Activated naive CD8-positive, alpha-beta T cell treated with anti-CD3 and anti-CD28 coated beads for 36 hours (primary cell): ENCODE results near the gene PCDHA13. TPM values are rescaled to one million over a fixed set of nuclear protein-coding genes. Genes with fewer than 3 reads are reported as not detected.
"Not testable (repeated sequence)": the region's sequence is repeated elsewhere in the genome, so short reads cannot be mapped to it uniquely, and the experiment has no call there.

Experiments used
- DNase-seq: peaks from one replicate; pipeline ENCODE4 v3.0.0; 2021
- H3K27ac Mint-ChIP-seq: one replicate; pipeline ENCODE4 v1.8.0; 2022; ENCODE audit warnings: mild to moderate bottlenecking, moderate library complexity, mixed read lengths
- H3K27me3 Mint-ChIP-seq: one replicate; pipeline ENCODE4 v1.8.0; 2022; ENCODE audit warnings: mild to moderate bottlenecking, mixed read lengths
- H3K36me3 Mint-ChIP-seq: one replicate; pipeline ENCODE4 v1.8.0; 2021; ENCODE audit warnings: mild to moderate bottlenecking, mixed read lengths
- H3K4me1 Mint-ChIP-seq: one replicate; pipeline ENCODE4 v1.8.0; 2021; ENCODE audit warnings: mixed read lengths
- H3K4me3 Mint-ChIP-seq: one replicate; pipeline ENCODE4 v1.8.0; 2022; ENCODE audit warnings: mild to moderate bottlenecking, moderate library complexity, mixed read lengths
- H3K9me3 Mint-ChIP-seq: one replicate; pipeline ENCODE4 v1.8.0; 2022; ENCODE audit warnings: mixed read lengths
- total RNA-seq, 2 experiments: library from RNA; stranded (reverse); gene quantifications; one replicate each; pipeline ENCODE4 v1.2.3, GENCODE V29; 2021

Gene PCDHA13
- not detected for total RNA-seq

GRCh38 chr5:140881889-140882590 is at the start of gene PCDHA13:
Gene PCDHA13 (plus strand): TSS chr5:140882124. CDS start chr5:140882269, 145 bp downstream.
- Mint-ChIP-seq H3K27me3 (peaks cover 42% of the 10 kb centered on the region), H3K4me3 (no peak within 1 kb of the TSS), H3K4me1 (peaks cover 3% of the 10 kb centered on the region), H3K9me3 (peaks cover 8% of the 10 kb centered on the region), H3K36me3 (peaks cover 4% of the 10 kb centered on the region), H3K27ac (no peak within 1 kb of the TSS)
- no peak for DNase-seq

- Mint-ChIP-seq H3K4me3 (no peak within 1 kb of the TSS), H3K27ac (no peak within 1 kb of the TSS), H3K4me1 (no peaks in the 10 kb centered on the region), H3K36me3 (peaks cover 13% of the 10 kb centered on the region), H3K9me3 (peaks cover 21% of the 10 kb centered on the region), H3K27me3 (peaks cover 68% of the 10 kb centered on the region)
- no peak for DNase-seq
These were observed 47.9 kb upstream of the PCDHA13 start, which contains the start of gene PCDHA7 for GRCh38 chr5:140833993-140834392. Gene PCDHA7 (plus strand): TSS chr5:140834269. CDS start chr5:140834384, 115 bp downstream.

- H3K36me3 Mint-ChIP-seq, H3K4me1 Mint-ChIP-seq, DNase-seq, H3K4me3 Mint-ChIP-seq, H3K27ac Mint-ChIP-seq: not testable (repeated sequence)
- peaks cover 17% of the 10 kb centered on the region for H3K9me3 Mint-ChIP-seq
- H3K27me3 Mint-ChIP-seq: peaks cover 66% of the 10 kb centered on the region
These were observed 47.4 kb upstream of the PCDHA13 start for GRCh38 chr5:140834439-140835008.

- no peak overlapping the region for H3K27ac Mint-ChIP-seq
- H3K9me3 Mint-ChIP-seq: peaks cover 24% of the 10 kb centered on the region
- H3K36me3 Mint-ChIP-seq: peaks cover 9% of the 10 kb centered on the region
- DNase-seq: no peak
- H3K27me3 Mint-ChIP-seq: peaks cover 71% of the 10 kb centered on the region
- no peak overlapping the region for H3K4me3 Mint-ChIP-seq
- no peaks in the 10 kb centered on the region for H3K4me1 Mint-ChIP-seq
These were observed 46.1 kb upstream of the PCDHA13 start for GRCh38 chr5:140835622-140836510.

GRCh38 chr5:140840978-140841962 is 40.7 kb upstream of the PCDHA13 start, which contains the start of gene PCDHA8:
Gene PCDHA8 (plus strand): TSS chr5:140841187. CDS start chr5:140841322, 135 bp downstream.
- no peak within 1 kb of the TSS for H3K4me3 Mint-ChIP-seq
- no peak within 1 kb of the TSS for H3K27ac Mint-ChIP-seq
- no peak for DNase-seq
- H3K36me3 Mint-ChIP-seq: peaks cover 5% of the 10 kb centered on the region
- H3K4me1 Mint-ChIP-seq: no peaks in the 10 kb centered on the region
- peaks cover 17% of the 10 kb centered on the region for H3K9me3 Mint-ChIP-seq
- H3K27me3 Mint-ChIP-seq: peaks cover 56% of the 10 kb centered on the region

GRCh38 chr5:140842798-140843733 is 38.9 kb upstream of the PCDHA13 start:
- H3K27me3 Mint-ChIP-seq: peaks cover 66% of the 10 kb centered on the region
- DNase-seq: no peak
- H3K9me3 Mint-ChIP-seq: peaks cover 24% of the 10 kb centered on the region
- H3K4me1 Mint-ChIP-seq: no peaks in the 10 kb centered on the region
- H3K27ac Mint-ChIP-seq: no peak overlapping the region
- H3K4me3 Mint-ChIP-seq: no peak overlapping the region
- H3K36me3 Mint-ChIP-seq: peaks cover 8% of the 10 kb centered on the region

- H3K4me1 Mint-ChIP-seq, H3K36me3 Mint-ChIP-seq, DNase-seq, H3K27ac Mint-ChIP-seq, H3K4me3 Mint-ChIP-seq: not testable (repeated sequence)
- Mint-ChIP-seq H3K9me3 (peaks cover 17% of the 10 kb centered on the region), H3K27me3 (peaks cover 46% of the 10 kb centered on the region)
These were observed 33.5 kb upstream of the PCDHA13 start, which contains the start of gene PCDHA9 for GRCh38 chr5:140848139-140849102. Gene PCDHA9 (plus strand): TSS chr5:140848382. CDS start chr5:140848496, 114 bp downstream.

GRCh38 chr5:140849831-140850634 is 31.9 kb upstream of the PCDHA13 start:
- peaks cover 15% of the 10 kb centered on the region for H3K9me3 Mint-ChIP-seq
- H3K4me3 Mint-ChIP-seq, H3K27ac Mint-ChIP-seq, H3K36me3 Mint-ChIP-seq, H3K4me1 Mint-ChIP-seq, DNase-seq: not testable (repeated sequence)
- peaks cover 47% of the 10 kb centered on the region for H3K27me3 Mint-ChIP-seq

GRCh38 chr5:140855772-140856674 is 25.9 kb upstream of the PCDHA13 start, which contains the start of gene PCDHA10:
Gene PCDHA10 (plus strand): TSS chr5:140855897. CDS start chr5:140856049, 152 bp downstream.
- Mint-ChIP-seq H3K36me3 (peaks cover 12% of the 10 kb centered on the region), H3K4me1 (no peaks in the 10 kb centered on the region), H3K9me3 (peaks cover 22% of the 10 kb centered on the region), H3K27me3 (peaks cover 48% of the 10 kb centered on the region), H3K27ac (no peak within 1 kb of the TSS), H3K4me3 (no peak within 1 kb of the TSS)
- no peak for DNase-seq

- DNase-seq: no peak
- Mint-ChIP-seq H3K9me3 (peaks cover 25% of the 10 kb centered on the region), H3K4me1 (no peaks in the 10 kb centered on the region), H3K27me3 (peaks cover 62% of the 10 kb centered on the region), H3K4me3 (no peak overlapping the region), H3K27ac (no peak overlapping the region), H3K36me3 (peaks cover 12% of the 10 kb centered on the region)
These were observed 24.5 kb upstream of the PCDHA13 start for GRCh38 chr5:140857177-140857986.
